Measurements from ENCODE around the gene VRTN. TPM values are rescaled to one million over a fixed set of nuclear protein-coding genes. Genes with fewer than 3 reads are reported as not detected.
A peak's percentile ranks its signal among the peaks of the same experiment; 100 is the strongest.

The VRTN gene
- total RNA-seq, 1 experiment from 2014 or later = 104 TPM

DNA sequence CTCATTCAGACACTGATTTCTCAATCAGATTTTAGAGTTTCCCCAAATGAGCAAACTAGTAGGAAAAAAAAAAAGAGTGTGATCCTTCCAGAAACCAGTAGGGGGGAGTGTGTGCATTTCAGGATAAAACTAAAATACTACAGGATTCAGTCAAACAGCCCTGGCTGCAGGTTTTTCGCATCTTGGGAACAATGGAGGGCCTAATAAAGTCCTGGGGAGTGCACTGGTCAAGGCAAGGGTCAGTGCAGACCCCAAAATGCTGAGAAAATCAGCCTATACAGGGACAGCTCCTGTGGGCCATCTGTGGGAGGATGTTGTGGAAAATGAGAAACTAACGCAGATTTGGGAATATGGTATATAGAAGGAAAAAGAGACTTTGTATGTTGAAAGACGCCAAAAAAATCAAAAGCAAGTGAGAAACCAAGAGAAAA is 23.3 kb upstream of the VRTN start:
- Histone ChIP-seq H4K5ac (ENCODE audit: insufficient read length, low read depth, low read length) (no peak overlapping the region), H3K27ac (ENCODE audit: insufficient read length, low read depth, low read length) (peak overlapping the region; percentile 82), H2BK12ac (ENCODE audit: insufficient read length, low read depth, low read length) (peak overlapping the region; percentile 99), H3K4me2 (ENCODE audit: insufficient read depth, insufficient read length, low read length) (no peak overlapping the region), H2BK20ac (ENCODE audit: low read depth, low read length, poor library complexity, severe bottlenecking) (no peak overlapping the region), H2BK15ac (ENCODE audit: low read depth, low read length) (0 out of 2 replicates have a peak overlapping the region, but pooled peaks have one; percentile 91), H3T11ph (ENCODE audit: low read length) (no peak overlapping the region), H2AFZ (ENCODE audit: low read length) (no peak overlapping the region), H4K20me1 (ENCODE audit: control insufficient read depth, insufficient read depth, insufficient read length) (no peaks in the 10 kb centered on the region), H2BK5ac (ENCODE audit: insufficient read length, low read length) (no peak overlapping the region), H3K4me1 (ENCODE audit: insufficient read depth, low read length) (peaks cover 20% of the 10 kb centered on the region), H3K14ac (ENCODE audit: insufficient read depth, low read length) (no peak overlapping the region), H3K79me1 (ENCODE audit: insufficient read depth, low read depth, low read length, poor library complexity, severe bottlenecking) (no peaks in the 10 kb centered on the region), H2BK120ac (ENCODE audit: low read depth, low read length, poor library complexity, severe bottlenecking) (peak overlapping the region; percentile 88), H3K4ac (ENCODE audit: low read depth, low read length) (no peak overlapping the region), H2AK5ac (ENCODE audit: insufficient read length, low read length) (peak overlapping the region; percentile 96), H3K23me2 (ENCODE audit: insufficient read length, low read depth, low read length, poor library complexity, severe bottlenecking) (peaks cover 4% of the 10 kb centered on the region), H3K9me3 (ENCODE audit: control insufficient read depth, low read depth, low read length) (no peaks in the 10 kb centered on the region), H3K23ac (ENCODE audit: insufficient read length, low read depth, low read length) (no peak overlapping the region), H3K79me2 (ENCODE audit: insufficient read depth, low read length) (no peaks in the 10 kb centered on the region), H3K27me3 (ENCODE audit: insufficient read depth, low read length) (no peaks in the 10 kb centered on the region), H3K9ac (ENCODE audit: extremely low read depth, insufficient read length, low read length) (no peak overlapping the region), H3K56ac (ENCODE audit: insufficient read length, low read depth, low read length) (no peak overlapping the region), H3K18ac (ENCODE audit: insufficient read length, low read depth, low read length) (peak overlapping the region; percentile 86), H4K91ac (ENCODE audit: insufficient read length, low read depth, low read length) (no peak overlapping the region), H4K8ac (replicated peaks; ENCODE audit: insufficient read length, low read depth, low read length) (no peak overlapping the region)
- WGBS (ENCODE audit: extremely low coverage, insufficient read length, low lambda C conversion rate) = no CpG with 5 or more reads among the region's 3 CpGs
- TF ChIP-seq, protein P1, sequence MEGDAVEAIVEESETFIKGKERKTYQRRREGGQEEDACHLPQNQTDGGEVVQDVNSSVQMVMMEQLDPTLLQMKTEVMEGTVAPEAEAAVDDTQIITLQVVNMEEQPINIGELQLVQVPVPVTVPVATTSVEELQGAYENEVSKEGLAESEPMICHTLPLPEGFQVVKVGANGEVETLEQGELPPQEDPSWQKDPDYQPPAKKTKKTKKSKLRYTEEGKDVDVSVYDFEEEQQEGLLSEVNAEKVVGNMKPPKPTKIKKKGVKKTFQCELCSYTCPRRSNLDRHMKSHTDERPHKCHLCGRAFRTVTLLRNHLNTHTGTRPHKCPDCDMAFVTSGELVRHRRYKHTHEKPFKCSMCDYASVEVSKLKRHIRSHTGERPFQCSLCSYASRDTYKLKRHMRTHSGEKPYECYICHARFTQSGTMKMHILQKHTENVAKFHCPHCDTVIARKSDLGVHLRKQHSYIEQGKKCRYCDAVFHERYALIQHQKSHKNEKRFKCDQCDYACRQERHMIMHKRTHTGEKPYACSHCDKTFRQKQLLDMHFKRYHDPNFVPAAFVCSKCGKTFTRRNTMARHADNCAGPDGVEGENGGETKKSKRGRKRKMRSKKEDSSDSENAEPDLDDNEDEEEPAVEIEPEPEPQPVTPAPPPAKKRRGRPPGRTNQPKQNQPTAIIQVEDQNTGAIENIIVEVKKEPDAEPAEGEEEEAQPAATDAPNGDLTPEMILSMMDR (conservative IDR thresholded peaks at IDR 0.05) = peak; percentile 86
- Mint-ChIP-seq H3K4me1 (peaks cover 34 to 41% of the 10 kb centered on the region in 2 experiments), H3K9me3 (no peaks in the 10 kb centered on the region), H3K4me3 (peak overlapping the region in 1 of 2 experiments; percentile 25; a peak in 2 of 5 replicates), H3K27me3 (ENCODE audit: low read depth) (no peaks in the 10 kb centered on the region; the same call in 1 of the 2 replicates), H3K36me3 (ENCODE audit: insufficient read depth in 1 of 3, low read depth in 3 of 3) (no peaks in the 10 kb centered on the region; a peak in 1 of 7 replicates), H3K27ac (peak overlapping the region; percentile 98 to 100 (median 100))
- DNase-seq = peak; percentile 43
